ENCODE results near the gene NATD1.

DNA sequence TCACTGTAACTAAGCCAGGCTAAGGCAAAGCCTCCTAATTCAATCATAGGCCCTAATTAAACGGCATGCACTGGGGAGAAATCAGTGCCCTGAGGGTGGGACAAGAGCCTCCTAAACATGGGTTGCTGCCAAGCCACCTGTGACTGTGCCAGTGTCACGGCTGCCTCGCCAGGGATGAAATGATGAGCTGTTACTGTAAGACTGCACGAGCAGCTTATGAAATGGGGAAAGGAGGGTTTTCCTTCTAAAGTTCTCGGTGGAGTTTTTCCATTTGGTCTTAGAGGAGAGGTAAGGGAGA is 52.0 kb downstream of the NATD1 start:
- no peak for TF ChIP-seq EZH2 (IDR thresholded peaks at IDR 0.05; ENCODE audit: low read depth, unreplicated experiment)
- TF ChIP-seq POLR2AphosphoS5 (IDR thresholded peaks at IDR 0.05; ENCODE audit: low read depth): no peak
- no peak for TF ChIP-seq CTCF (conservative IDR thresholded peaks at IDR 0.05; ENCODE audit: low read depth in 2 of 2)
- TF ChIP-seq REST (IDR thresholded peaks at IDR 0.05; ENCODE audit: unreplicated experiment): no peak
- no peak for TF ChIP-seq CREB1 (CRISPR knock-in tag; IDR thresholded peaks at IDR 0.05; ENCODE audit: low read depth)
- no peak for TF ChIP-seq STAT1 (IDR thresholded peaks at IDR 0.05; ENCODE audit: unreplicated experiment)
- TF ChIP-seq JUNB (IDR thresholded peaks at IDR 0.05; ENCODE audit: unreplicated experiment): no peak

Data from GM23338 (cell line).